Fibroblast of mammary gland (primary cell): Measurements from ENCODE around the gene PSMD14.

Experiments used
- DNase-seq: peaks from one replicate; pipeline ENCODE4 v3.0.0-alpha.2; 2010; ENCODE audit warnings: low read depth
- H3K4me3 ChIP-seq: 2 replicates; pipeline ENCODE4 v1.5.1; 2011; ENCODE audit warnings: low read depth, mild to moderate bottlenecking, low read length, moderate library complexity; ENCODE audit not compliant: control insufficient read depth
- TF ChIP-seq, protein P1 (sequence below): conservative IDR thresholded peaks from 2 replicates; pipeline ENCODE4 v1.5.1; 2011; ENCODE audit warnings: low read depth, low read length, inconsistent platforms; ENCODE audit not compliant: control insufficient read depth, insufficient read depth

Gene PSMD14

DNA sequence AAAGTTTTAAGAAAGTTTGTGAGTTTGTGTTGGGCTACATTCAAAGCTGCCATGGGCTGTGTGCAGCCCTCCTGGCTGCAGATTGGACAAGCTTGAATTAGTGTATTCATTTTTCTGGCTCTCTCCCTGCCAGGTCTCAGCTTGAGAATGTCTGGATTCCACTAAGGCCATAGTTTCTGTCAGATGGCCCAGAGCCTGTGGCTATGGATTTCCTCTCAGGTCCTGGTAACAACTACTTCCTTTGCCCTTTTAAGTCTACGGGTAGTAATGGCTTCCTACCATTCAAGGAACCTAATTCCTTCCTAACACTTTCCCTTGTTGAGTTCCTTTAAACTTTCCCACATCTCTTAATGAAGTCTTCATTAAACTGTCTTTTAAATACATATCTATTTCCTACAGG is 24.3 kb upstream of the PSMD14 start:
- no peak for DNase-seq
- TF ChIP-seq, protein P1, sequence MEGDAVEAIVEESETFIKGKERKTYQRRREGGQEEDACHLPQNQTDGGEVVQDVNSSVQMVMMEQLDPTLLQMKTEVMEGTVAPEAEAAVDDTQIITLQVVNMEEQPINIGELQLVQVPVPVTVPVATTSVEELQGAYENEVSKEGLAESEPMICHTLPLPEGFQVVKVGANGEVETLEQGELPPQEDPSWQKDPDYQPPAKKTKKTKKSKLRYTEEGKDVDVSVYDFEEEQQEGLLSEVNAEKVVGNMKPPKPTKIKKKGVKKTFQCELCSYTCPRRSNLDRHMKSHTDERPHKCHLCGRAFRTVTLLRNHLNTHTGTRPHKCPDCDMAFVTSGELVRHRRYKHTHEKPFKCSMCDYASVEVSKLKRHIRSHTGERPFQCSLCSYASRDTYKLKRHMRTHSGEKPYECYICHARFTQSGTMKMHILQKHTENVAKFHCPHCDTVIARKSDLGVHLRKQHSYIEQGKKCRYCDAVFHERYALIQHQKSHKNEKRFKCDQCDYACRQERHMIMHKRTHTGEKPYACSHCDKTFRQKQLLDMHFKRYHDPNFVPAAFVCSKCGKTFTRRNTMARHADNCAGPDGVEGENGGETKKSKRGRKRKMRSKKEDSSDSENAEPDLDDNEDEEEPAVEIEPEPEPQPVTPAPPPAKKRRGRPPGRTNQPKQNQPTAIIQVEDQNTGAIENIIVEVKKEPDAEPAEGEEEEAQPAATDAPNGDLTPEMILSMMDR, result no peak
- H3K4me3 ChIP-seq, result no peak overlapping the region

GRCh38 chr2:161303535-161304050 is 4.6 kb upstream of the PSMD14 start:
- no peak overlapping the region for H3K4me3 ChIP-seq
- no peak for DNase-seq
- TF ChIP-seq, protein P1, result no peak

- peak overlapping the region; percentile 82 for H3K4me3 ChIP-seq
- TF ChIP-seq, protein P1, result no peak
- DNase-seq, result no peak
Observed at GRCh38 chr2:161306919-161307318, 1.3 kb upstream of the PSMD14 start.

GRCh38 chr2:161307676-161308075 is 549 bp upstream of the PSMD14 start:
- DNase-seq, result peak; percentile 3
- peak overlapping the region; percentile 82 for H3K4me3 ChIP-seq
- TF ChIP-seq, protein P1, result no peak

DNA sequence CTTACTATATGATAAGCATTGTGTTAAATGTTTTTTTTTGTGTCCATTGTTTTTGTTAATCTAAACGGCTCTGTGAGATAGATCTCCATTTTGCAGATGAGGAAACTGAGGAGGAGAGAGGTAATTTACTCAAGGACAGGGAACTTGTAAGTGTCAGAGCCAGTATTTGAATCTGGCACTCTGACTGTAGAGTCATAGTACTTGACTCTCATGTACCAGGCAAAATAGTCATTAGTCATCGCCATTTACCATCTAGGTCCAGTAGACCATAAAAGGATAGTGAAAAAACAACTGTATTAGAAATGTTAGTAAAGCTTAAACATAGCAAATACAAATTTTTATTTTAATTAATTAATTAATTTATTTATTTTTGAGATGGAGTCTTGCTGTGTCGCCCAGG is 4.8 kb downstream of the PSMD14 start:
- peak; percentile 69 for DNase-seq
- H3K4me3 ChIP-seq, result no peak overlapping the region
- TF ChIP-seq, protein P1, result no peak

DNA sequence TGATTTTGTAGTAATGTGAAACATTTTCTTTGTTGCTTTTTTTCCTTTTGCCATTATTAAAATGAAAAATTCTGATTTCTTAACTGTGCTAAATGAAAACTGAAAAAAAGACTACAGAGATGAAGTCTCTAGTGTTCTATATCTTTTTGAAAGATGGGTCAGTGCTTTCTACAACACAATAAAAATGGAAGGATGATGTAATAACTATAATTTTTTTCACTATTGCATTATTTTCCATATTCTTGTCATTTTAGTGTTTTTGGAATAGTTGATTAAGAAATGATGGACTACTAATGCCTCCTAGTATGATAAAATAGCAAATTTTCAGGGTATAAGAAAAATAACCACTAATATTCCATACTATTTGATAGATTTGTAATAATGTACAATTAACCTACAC is 7.2 kb downstream of the PSMD14 start:
- no peak overlapping the region for H3K4me3 ChIP-seq
- TF ChIP-seq, protein P1, result no peak
- no peak for DNase-seq

- TF ChIP-seq, protein P1, result no peak
- H3K4me3 ChIP-seq, result no peak overlapping the region
- peak; percentile 6 for DNase-seq
Observed at GRCh38 chr2:161316701-161317100, 8.5 kb downstream of the PSMD14 start.
